HepG2 (cell line): Measurements from ENCODE around the gene RGS6. TPM values are rescaled to one million over a fixed set of nuclear protein-coding genes. Genes with fewer than 3 reads are reported as not detected.

Experiments
- ATAC-seq: fragments of 200-7000 bp; cut with Tn5 transposase; 3 replicates; pipeline ENCODE4 v1.9.1; 2020; ENCODE audit warnings: mild to moderate bottlenecking, moderate library complexity
- BruUV-seq: library from RNA; stranded (reverse); fragments of 400-500 nt; replicated peaks from 2 replicates; lab custom pipeline; 2021; lab: Mats Ljungman, UMichigan
- CTCF ChIA-PET: fragments of 300-600 bp; formaldehyde crosslinking; extraction: SDS; loops from one replicate; lab custom pipeline; 2021; ENCODE audit warnings: low total read pairs, inconsistent platforms, low intra/inter-chr PET ratio; lab: Yijun Ruan, JAX
- POLR2A ChIA-PET: fragments of 350-600 bp; sonication (Branson Sonifier 250); formaldehyde crosslinking; loops from one replicate; lab custom pipeline; 2020; ENCODE audit warnings: antibody characterized with exemption, inconsistent platforms; lab: Yijun Ruan, JAX
- DNase-seq: peaks from one replicate; pipeline ENCODE4 v3.0.0-alpha.2; 2015; ENCODE audit warnings: low spot score
- FAIRE-seq: peaks from 3 replicates; lab custom pipeline; 2011; peaks lifted over from hg19 to GRCh38; lab: Jason Lieb, UNC
- H2AFZ ChIP-seq: one replicate; pipeline ENCODE4 v1.6.1; 2011; ENCODE audit warnings: low read length, inconsistent platforms
- H3K27ac ChIP-seq: fragments of 300-600 bp; 3 replicates; pipeline ENCODE4 v1.8.0; 2011; ENCODE audit warnings: mixed run types, mild to moderate bottlenecking, mixed read lengths, low read length, inconsistent platforms; ENCODE audit not compliant: insufficient read depth; ENCODE audit errors: extremely low read length
- H3K27me3 ChIP-seq, 2 experiments: fragments of 200-600 bp in 1 of 2; 2 replicates in 1 of 2; 3 replicates in 1 of 2; pipeline versions ENCODE4 v1.6.0 to v1.8.0; 2011; ENCODE audit warnings: low read length in 2 of 2, mild to moderate bottlenecking in 2 of 2, moderate library complexity in 2 of 2, inconsistent platforms in 1 of 2; ENCODE audit not compliant: insufficient read depth in 2 of 2, control insufficient read depth in 1 of 2
- H3K36me3 ChIP-seq, 2 experiments: fragments of 200-600 bp in 1 of 2; replicated peaks in 1 of 2; 2 replicates in 1 of 2; 3 replicates in 1 of 2; pipeline versions ENCODE4 v1.5.1 to v1.8.0; 2011; ENCODE audit warnings: low read length in 2 of 2, inconsistent platforms in 1 of 2; ENCODE audit not compliant: insufficient read depth in 2 of 2, control insufficient read depth in 1 of 2
- H3K4me1 ChIP-seq: 2 replicates; pipeline ENCODE4 v1.5.1; 2012; ENCODE audit warnings: low read length, inconsistent platforms; ENCODE audit not compliant: insufficient read depth
- H3K4me2 ChIP-seq: 2 replicates; pipeline ENCODE4 v1.6.0; 2011; ENCODE audit warnings: low read depth, low read length, inconsistent platforms
- H3K4me3 ChIP-seq, 3 experiments: fragments of 200-600 bp in 1 of 3; sonication (generic), shearing (Covaris generic) in 1 of 3; replicated peaks in 1 of 3; 2 replicates each; pipeline ENCODE4 v1.5.1; 2011 to 2016; ENCODE audit warnings: low read length in 3 of 3, inconsistent platforms in 2 of 3, low read depth in 2 of 3, mild to moderate bottlenecking in 2 of 3, control low read depth in 1 of 3, mixed read lengths in 1 of 3; ENCODE audit not compliant: insufficient read depth in 1 of 3
- H3K79me2 ChIP-seq: one replicate; pipeline ENCODE4 v1.6.1; 2011; ENCODE audit warnings: low read length, inconsistent platforms; ENCODE audit not compliant: insufficient read depth
- H3K9ac ChIP-seq: 2 replicates; pipeline ENCODE4 v1.6.0; 2011; ENCODE audit warnings: mild to moderate bottlenecking, low read depth, low read length, inconsistent platforms; ENCODE audit not compliant: insufficient read depth
- H3K9me3 ChIP-seq: 2 replicates; pipeline ENCODE4 v1.5.1; 2012; ENCODE audit warnings: mild to moderate bottlenecking, low read length
- H4K20me1 ChIP-seq: 2 replicates; pipeline ENCODE4 v1.6.0; 2011; ENCODE audit warnings: inconsistent platforms, mild to moderate bottlenecking, low read length, moderate library complexity; ENCODE audit not compliant: insufficient read depth
- GABPA ChIP-seq, 2 experiments: IDR thresholded peaks; 2 replicates each; pipeline ENCODE4 v1.6.1; 2011 to 2016; ENCODE audit warnings: low read depth in 2 of 2, low read length in 1 of 2, missing biosample characterization in 1 of 2, missing genetic modification characterization in 1 of 2
- HNF4A ChIP-seq: sonication (generic); formaldehyde crosslinking; IDR thresholded peaks from 2 replicates; pipeline ENCODE4 v1.4.0; 2020; ENCODE audit warnings: missing genetic modification reagents
- TAF1 ChIP-seq: sonication (generic); formaldehyde crosslinking; IDR thresholded peaks from 2 replicates; pipeline ENCODE4 v1.4.0; 2020; ENCODE audit warnings: missing genetic modification reagents
- WGBS: methylation state at CpG from one replicate; pipeline ENCODE4 v1.1.6; 2017; ENCODE audit warnings: low lambda C conversion rate; 5-methylcytosine and 5-hydroxymethylcytosine counted together
- in situ Hi-C: cut with HindIII; loops from 2 replicates; pipeline ENCODE4 v1.10.0; 2017; ENCODE audit warnings: low pct_unique_long_range_greater_than_20kb; ENCODE audit not compliant: extremely low pct_ligation_motif_present
- intact Hi-C: fragments of 100-400 bp; cut with micrococcal nuclease; formaldehyde crosslinking; loops from one replicate; pipeline ENCODE4 v1.10.0; 2022; ENCODE audit not compliant: unreplicated experiment
- polyA plus RNA-seq, 8 experiments: library from polyadenylated mRNA; depleted of rRNA in 3 of 8; stranded (reverse) in 7 of 8; unstranded in 1 of 8; fragments of >200 nt; fragmentation: Illumina TruSeq in 4 of 8; extraction: Trizol in 4 of 8; gene quantifications; 2 replicates each; pipeline versions ENCODE4 v1.2.1 to v1.2.3, GENCODE V29; 2011 to 2016; ENCODE audit warnings: low read depth in 4 of 8, missing spikeins in 1 of 8, mixed read lengths in 1 of 8; ENCODE audit not compliant: insufficient read depth in 1 of 8
- total RNA-seq, 5 experiments: library from RNA; depleted of rRNA; stranded (reverse); fragments of >200 nt; fragmentation: Illumina TruSeq; extraction: Trizol; gene quantifications; 2 replicates each; pipeline ENCODE4 v1.2.3, GENCODE V29; 2016; ENCODE audit warnings: low read depth in 1 of 5
- TF ChIP-seq, protein P1 (sequence below): fragments of 450-650 bp; IDR thresholded peaks from 2 replicates; pipeline ENCODE4 v1.6.1; 2017; ENCODE audit warnings: mild to moderate bottlenecking

RGS6 gene
- total and polyA plus RNA-seq, 2 of the 13 experiments (the other 11 are each of a cell fraction or from before 2014, with no cell fraction given), result not detected

DNA sequence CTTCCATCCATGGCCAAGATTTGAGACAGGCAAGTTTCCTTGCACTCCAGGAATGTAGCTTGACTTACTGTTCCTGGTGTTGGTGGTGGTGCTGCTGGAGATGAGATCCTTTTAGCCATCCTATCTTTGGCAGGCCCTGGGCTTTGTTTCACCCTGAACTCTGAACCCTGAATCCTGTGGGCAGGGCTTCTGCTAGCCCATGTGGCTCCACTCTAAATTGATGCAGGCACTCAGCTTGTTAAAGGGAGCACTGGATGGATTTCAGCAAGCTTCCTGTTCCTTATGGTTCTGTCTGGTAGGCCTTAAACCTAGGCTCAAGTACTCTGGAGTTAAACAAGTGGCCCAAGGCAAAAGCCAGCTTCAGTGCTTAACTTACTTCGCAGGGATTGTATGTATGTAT, 138.2 kb downstream of the RGS6 start:
- DNase-seq (no peak), FAIRE-seq (no peak), ATAC-seq (no peak; the same call in 2 of the 3 replicates)
- H3K36me3 ChIP-seq, result no peaks in the 10 kb centered on the region
- H2AFZ ChIP-seq, result no peak overlapping the region
- no TSS peak for BruUV-seq
- WGBS, result 71% methylated on average over 1 of the region's 1 CpG
- H3K27me3 ChIP-seq, result no peaks in the 10 kb centered on the region
- H3K9ac ChIP-seq, result no peak overlapping the region
- no peak overlapping the region for H3K4me2 ChIP-seq
- H3K4me1 ChIP-seq, result no peaks in the 10 kb centered on the region
- ChIA-PET CTCF (no interaction called here), POLR2A (no interaction called here)
- H3K27ac ChIP-seq, result no peak overlapping the region
- no peaks in the 10 kb centered on the region for H4K20me1 ChIP-seq
- intact Hi-C loops (no loop called here), in situ Hi-C loops (no loop called here)
- TF ChIP-seq GABPA (IDR thresholded peaks at IDR 0.05; ENCODE audit: low read depth, low read length) (no peak), GABPA (CRISPR knock-in tag; IDR thresholded peaks at IDR 0.05; ENCODE audit: low read depth) (no peak), HNF4A (CRISPR knock-in tag) (0 out of 2 replicates have a peak, but pooled peaks have one; percentile 11)
- no peaks in the 10 kb centered on the region for H3K79me2 ChIP-seq
- H3K9me3 ChIP-seq, result no peaks in the 10 kb centered on the region
- H3K4me3 ChIP-seq, result no peak overlapping the region

DNA sequence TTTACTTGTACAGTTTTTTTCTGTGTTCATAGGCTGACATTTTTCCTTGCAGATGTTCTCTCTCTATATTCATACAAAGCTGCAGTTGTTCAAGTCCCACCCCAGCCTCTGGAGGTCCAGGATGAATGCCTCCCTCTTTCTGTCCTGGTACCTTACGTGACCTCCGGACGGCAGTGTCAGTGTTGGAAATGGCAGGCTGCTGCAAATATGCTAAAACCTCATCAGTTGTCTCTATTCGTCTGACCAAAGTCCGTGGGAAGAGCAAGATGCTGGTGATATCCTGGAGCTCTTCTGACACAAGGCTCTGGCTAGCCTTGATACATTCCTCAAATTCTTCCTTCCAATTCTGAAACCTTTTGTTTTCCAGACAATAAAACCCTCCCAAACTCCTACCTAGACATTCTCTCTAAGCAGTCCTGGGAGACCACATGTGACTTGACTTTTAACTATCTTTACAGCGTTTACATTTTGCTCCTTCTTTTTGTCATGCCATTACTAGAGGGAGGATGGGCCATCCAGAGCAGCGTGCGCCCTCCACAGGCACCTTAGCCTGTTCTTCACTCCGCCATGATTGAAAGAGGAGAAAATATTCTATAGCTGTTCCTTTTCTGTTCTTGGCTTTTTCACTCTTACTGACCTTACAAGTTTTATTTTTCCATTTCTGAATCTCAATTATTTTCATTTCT, 143.6 kb downstream of the RGS6 start:
- intact Hi-C loops (no loop called here), in situ Hi-C loops (no loop called here)
- Histone ChIP-seq H4K20me1 (no peaks in the 10 kb centered on the region), H3K27me3 (no peaks in the 10 kb centered on the region), H3K4me2 (no peak overlapping the region), H3K4me1 (no peaks in the 10 kb centered on the region), H3K4me3 (no peak overlapping the region), H2AFZ (no peak overlapping the region), H3K9me3 (no peaks in the 10 kb centered on the region), H3K36me3 (no peaks in the 10 kb centered on the region), H3K27ac (no peak overlapping the region), H3K9ac (no peak overlapping the region), H3K79me2 (no peaks in the 10 kb centered on the region)
- 10% methylated on average over 9 of the region's 9 CpGs for WGBS
- POLR2A ChIA-PET, result no interaction called here
- TF ChIP-seq TAF1 (CRISPR knock-in tag) (no peak), HNF4A (CRISPR knock-in tag) (peak; percentile 12; the same call in 1 of the 2 replicates)
- TF ChIP-seq, protein P1, sequence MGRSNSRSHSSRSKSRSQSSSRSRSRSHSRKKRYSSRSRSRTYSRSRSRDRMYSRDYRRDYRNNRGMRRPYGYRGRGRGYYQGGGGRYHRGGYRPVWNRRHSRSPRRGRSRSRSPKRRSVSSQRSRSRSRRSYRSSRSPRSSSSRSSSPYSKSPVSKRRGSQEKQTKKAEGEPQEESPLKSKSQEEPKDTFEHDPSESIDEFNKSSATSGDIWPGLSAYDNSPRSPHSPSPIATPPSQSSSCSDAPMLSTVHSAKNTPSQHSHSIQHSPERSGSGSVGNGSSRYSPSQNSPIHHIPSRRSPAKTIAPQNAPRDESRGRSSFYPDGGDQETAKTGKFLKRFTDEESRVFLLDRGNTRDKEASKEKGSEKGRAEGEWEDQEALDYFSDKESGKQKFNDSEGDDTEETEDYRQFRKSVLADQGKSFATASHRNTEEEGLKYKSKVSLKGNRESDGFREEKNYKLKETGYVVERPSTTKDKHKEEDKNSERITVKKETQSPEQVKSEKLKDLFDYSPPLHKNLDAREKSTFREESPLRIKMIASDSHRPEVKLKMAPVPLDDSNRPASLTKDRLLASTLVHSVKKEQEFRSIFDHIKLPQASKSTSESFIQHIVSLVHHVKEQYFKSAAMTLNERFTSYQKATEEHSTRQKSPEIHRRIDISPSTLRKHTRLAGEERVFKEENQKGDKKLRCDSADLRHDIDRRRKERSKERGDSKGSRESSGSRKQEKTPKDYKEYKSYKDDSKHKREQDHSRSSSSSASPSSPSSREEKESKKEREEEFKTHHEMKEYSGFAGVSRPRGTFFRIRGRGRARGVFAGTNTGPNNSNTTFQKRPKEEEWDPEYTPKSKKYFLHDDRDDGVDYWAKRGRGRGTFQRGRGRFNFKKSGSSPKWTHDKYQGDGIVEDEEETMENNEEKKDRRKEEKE, result no peak
- ATAC-seq (no peak), DNase-seq (peak; percentile 15), FAIRE-seq (no peak)
- no TSS peak for BruUV-seq
- CTCF ChIA-PET, result no interaction called here
